GM12864 (cell line): ENCODE measurements around the gene EPHA5.

Experiments
- DNase-seq: peaks from one replicate; pipeline ENCODE4 v3.0.0-alpha.2; 2011; ENCODE audit warnings: low read depth
- H3K4me3 ChIP-seq: 2 replicates; pipeline ENCODE4 v1.5.1; 2011; ENCODE audit warnings: mild to moderate bottlenecking, low read depth, low read length, control low read depth
- TF ChIP-seq, protein P1 (sequence below): IDR thresholded peaks from 2 replicates; pipeline ENCODE4 v1.5.1; 2011; ENCODE audit warnings: low read depth, mild to moderate bottlenecking, moderate library complexity, low read length, control low read depth, inconsistent platforms; ENCODE audit errors: missing control alignments

EPHA5 gene

DNA sequence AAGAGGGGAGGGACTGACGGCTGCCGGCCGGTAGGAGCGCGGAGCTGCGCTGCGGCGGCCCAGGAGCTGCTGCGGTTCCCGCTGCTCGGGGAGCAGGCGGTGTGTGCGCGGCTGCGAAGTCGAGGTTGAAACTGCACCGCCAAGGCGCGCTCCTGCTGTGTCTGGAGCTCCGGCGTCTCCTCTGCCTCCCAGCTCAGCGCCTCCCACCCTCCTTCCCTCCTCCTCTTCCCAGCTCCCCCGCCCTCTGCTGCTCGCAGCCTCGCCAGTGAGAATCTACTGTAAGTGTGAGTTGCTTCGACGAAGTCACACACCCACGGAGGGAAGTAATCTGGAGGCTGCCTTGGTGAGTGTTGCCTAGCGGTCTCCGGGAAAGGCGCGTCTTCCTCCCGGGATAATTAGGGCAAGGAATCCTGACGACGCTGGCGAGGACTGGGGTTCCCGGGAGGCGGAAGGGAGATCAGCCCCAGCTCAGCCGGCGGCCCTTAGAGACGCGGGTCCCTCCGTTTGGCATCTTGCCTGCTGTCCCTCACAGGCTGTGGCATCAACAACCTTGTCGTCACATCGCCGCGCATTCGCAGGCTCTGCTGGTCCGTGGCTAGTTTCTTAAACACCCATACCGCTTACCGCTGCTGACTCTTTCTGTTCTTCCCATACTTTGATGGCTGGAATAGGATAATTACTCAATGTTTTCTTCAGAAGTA lies at the start of gene EPHA5:
Gene EPHA5 (minus strand): TSS at position 159 of the 701 bp plus-strand sequence. CDS start 747 bp downstream, outside the sequence.
- DNase-seq: no peak
- no peak within 1 kb of the TSS for H3K4me3 ChIP-seq
- TF ChIP-seq, protein P1, sequence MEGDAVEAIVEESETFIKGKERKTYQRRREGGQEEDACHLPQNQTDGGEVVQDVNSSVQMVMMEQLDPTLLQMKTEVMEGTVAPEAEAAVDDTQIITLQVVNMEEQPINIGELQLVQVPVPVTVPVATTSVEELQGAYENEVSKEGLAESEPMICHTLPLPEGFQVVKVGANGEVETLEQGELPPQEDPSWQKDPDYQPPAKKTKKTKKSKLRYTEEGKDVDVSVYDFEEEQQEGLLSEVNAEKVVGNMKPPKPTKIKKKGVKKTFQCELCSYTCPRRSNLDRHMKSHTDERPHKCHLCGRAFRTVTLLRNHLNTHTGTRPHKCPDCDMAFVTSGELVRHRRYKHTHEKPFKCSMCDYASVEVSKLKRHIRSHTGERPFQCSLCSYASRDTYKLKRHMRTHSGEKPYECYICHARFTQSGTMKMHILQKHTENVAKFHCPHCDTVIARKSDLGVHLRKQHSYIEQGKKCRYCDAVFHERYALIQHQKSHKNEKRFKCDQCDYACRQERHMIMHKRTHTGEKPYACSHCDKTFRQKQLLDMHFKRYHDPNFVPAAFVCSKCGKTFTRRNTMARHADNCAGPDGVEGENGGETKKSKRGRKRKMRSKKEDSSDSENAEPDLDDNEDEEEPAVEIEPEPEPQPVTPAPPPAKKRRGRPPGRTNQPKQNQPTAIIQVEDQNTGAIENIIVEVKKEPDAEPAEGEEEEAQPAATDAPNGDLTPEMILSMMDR: no peak

- TF ChIP-seq, protein P1: no peak
- H3K4me3 ChIP-seq: no peak overlapping the region
- no peak for DNase-seq
These were observed 49.3 kb upstream of the EPHA5 start for GRCh38 chr4:65719635-65720034.

- no peak for DNase-seq
- no peak overlapping the region for H3K4me3 ChIP-seq
- TF ChIP-seq, protein P1: no peak
These were observed 28.3 kb upstream of the EPHA5 start for GRCh38 chr4:65698631-65699030.

GRCh38 chr4:65696436-65696835 lies 26.1 kb upstream of the EPHA5 start:
- no peak overlapping the region for H3K4me3 ChIP-seq
- TF ChIP-seq, protein P1: no peak
- DNase-seq: no peak

- TF ChIP-seq, protein P1: no peak
- no peak for DNase-seq
- H3K4me3 ChIP-seq: no peak overlapping the region
These were observed 1.1 kb upstream of the EPHA5 start for GRCh38 chr4:65671372-65671771.

DNA sequence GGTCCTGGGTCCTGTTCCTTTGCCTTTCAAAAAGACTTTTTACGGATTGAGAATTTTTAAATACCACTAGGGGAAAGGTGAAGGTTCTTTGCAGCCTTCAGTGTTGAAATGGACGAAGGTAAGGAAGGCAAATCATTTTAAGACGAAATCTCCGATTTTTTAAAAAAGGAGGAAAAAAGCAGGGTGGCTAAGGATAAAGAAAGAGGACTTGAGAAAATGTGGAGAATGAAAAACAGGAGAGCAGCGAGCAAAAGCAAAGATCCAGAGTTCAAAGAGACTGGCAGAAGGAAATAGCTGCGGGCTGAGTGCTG lies 314 bp downstream of the EPHA5 start:
- DNase-seq: no peak
- TF ChIP-seq, protein P1: no peak
- no peak overlapping the region for H3K4me3 ChIP-seq

DNA sequence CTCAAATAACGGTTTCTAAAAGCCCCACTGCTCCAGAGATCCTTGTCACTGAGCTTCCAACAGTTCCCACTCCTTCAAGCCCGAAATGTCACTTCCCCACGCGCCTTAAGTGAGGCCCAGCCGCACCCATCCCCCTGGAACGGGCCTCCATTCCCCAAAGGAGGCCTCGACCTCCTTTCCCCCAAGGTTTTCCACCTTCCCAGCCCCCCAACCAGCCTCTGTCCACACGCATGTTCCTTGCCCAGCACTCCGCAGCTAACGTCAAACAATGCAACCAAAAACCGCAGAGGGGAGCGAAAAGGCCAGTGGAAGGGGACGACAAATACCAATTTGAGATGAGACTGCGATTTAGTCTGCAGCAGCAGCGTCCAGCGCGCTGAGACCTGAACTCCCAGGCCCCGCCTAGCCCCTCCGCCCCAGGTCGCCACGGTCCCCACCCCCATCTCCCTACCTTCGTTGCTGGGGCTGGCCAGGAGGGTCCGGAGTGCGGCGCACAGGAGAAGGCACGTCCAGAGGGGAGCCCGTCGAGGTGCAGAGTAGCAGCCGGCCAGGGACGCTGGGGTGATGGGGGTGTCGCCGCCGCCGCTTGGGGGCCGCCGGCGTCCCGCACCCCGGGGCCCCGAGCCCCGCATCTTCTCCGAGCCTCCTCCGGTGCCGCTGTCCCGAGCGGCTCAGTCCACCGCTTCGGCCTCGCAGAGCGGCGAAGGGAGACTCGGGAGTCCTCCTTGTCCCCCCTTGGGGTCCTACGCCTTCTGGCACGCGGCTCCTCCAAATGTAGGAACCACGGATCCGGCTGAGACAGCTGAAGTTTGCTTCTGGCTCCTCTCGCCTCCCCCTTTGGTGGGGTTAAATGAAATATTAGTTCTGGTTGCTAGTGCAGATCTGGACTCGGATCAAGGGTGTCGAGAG lies 924 bp downstream of the EPHA5 start:
- H3K4me3 ChIP-seq: no peak overlapping the region
- TF ChIP-seq, protein P1: no peak
- no peak for DNase-seq
